Stimulated activated naive CD4-positive, alpha-beta T cell treated with Interleukin-2 at 50 U/mL for 16 hours (primary cell): ENCODE data around the gene EWSR1.
"Not testable (repeated sequence)": the region's sequence is repeated elsewhere in the genome, so short reads cannot be mapped to it uniquely, and the experiment has no call there.

Source experiments
- DNase-seq: peaks from one replicate; lab custom pipeline; 2025; lab: John Stamatoyannopoulos, UW

Gene EWSR1, protein sequence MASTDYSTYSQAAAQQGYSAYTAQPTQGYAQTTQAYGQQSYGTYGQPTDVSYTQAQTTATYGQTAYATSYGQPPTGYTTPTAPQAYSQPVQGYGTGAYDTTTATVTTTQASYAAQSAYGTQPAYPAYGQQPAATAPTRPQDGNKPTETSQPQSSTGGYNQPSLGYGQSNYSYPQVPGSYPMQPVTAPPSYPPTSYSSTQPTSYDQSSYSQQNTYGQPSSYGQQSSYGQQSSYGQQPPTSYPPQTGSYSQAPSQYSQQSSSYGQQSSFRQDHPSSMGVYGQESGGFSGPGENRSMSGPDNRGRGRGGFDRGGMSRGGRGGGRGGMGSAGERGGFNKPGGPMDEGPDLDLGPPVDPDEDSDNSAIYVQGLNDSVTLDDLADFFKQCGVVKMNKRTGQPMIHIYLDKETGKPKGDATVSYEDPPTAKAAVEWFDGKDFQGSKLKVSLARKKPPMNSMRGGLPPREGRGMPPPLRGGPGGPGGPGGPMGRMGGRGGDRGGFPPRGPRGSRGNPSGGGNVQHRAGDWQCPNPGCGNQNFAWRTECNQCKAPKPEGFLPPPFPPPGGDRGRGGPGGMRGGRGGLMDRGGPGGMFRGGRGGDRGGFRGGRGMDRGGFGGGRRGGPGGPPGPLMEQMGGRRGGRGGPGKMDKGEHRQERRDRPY

DNA sequence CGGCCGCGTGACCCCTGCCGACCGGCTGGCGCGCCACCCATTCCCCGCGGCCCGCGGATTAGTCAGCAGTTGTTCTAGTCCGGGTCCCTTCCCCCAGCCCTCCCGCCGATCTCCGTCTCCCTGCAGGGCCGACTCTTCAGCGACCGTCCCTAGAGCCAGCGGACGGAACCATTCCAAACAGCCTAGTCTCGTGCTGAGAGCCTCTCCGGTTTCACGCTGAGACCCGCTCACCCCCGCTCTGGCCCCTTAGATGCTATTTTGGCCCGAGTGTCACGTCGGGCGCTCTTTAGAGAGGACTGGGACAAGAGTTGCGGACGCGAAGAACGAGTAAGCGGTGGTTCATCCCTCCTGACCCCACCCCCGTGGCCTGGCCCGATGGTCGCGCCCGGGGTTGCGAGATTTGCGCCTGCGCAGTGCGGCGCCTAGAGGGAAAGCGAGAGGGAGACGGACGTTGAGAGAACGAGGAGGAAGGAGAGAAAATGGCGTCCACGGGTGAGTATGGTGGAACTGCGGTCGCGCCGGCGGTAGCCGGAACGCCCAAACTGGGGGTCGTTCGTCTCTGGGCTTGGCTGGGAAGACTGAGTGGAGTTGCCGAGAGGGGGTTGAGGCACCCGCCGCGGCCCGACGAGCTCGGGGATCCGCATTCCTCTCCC, at the start of gene EWSR1, which contains the start of gene RHBDD3:
EWSR1 (plus strand) TSS at position 411 of the 653 bp plus-strand sequence; CDS start at position 480, 69 bp downstream.
RHBDD3 (minus strand) TSS at position 124 of the 653 bp plus-strand sequence. CDS start 2,355 bp downstream, outside the sequence.
- DNase-seq, result peak; percentile 94

DNA sequence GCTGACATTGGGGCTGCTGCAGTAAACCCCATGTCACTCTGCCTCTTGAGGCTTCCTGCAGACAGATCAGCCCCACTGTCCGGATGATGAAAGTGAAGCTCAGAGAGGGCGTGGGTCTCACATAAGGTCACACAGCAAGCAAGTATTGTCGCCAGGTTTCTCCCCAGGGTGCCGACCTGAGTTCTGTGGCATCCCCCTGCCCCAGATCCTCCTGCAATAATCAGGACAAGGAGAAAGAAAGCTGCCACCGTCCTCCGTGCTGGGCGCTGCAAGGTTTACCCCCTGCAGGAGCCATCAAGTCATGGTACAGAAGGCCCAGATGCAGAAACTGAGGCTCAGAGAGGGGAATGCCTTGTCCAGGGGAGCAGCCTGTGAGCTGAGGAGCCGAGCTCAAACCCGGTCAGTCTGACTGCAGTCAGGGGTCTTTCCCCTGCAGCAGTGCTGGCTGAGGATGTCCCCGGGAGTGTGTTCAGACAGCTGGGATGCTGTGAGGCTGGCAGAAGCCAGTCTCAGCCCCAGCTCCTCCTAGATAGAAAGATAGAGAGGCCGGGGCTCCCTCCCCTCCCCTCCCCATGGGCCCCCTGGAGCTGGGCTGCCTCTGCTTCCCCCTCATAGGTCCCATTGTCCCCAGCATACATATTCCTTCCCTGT, 49.2 kb upstream of the EWSR1 start:
- no peak for DNase-seq

DNA sequence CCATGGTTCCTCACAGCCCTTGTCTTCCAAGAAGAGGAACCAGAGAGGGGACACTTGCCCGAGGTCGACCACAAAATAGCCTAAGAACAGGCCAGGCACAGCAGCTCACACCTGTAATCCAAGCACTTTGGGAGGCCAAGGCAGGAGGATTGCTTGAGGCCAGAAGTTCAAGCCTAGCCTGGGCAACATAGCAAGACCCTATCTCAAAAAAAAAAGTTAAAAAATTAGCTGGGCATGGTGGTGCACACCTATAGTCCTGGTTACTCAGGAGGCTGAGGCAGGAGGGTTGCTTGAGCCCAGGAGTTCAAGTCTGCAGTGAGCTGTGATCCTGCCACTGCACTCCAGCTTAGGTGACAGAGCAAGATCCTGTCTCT, 48.7 kb upstream of the EWSR1 start:
- not testable (repeated sequence) for DNase-seq

DNA sequence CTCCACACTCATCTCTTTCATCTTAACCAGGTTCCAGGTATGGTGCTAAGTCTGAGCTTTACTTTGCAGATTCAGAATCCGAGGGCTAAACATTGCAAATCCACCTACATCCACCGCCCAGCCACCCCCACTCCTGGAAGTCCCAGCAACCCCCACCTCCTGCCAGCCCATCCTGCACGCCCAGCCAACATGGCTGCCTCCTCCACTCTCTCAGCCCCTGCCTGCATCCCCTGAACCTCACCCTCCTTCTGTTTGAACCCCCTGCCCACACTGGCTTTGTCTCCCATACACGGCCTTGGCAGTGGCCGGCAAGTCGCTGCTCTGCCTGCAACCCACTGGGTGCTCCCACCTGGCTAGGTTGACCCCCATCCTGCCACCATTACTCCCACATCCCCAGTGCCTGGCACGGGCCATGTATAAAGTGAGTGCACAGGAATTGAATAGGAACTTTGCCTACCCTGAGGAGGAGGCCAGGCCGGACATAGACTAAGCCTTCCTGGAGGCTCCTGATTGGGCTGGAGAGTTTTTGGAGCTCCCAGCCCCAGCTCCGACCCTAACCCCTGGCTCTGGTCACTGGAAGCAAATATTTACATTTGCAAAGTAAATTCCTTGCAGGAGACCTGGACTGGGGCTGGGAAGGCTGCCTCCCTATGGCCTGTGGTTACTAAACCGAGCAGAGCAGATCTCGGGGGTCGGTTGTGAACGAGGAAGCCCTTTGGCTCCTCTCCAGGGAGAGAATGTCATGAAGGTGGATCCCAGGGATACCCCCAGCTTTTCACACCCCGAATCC, 48.0 kb upstream of the EWSR1 start:
- DNase-seq, result no peak

DNA sequence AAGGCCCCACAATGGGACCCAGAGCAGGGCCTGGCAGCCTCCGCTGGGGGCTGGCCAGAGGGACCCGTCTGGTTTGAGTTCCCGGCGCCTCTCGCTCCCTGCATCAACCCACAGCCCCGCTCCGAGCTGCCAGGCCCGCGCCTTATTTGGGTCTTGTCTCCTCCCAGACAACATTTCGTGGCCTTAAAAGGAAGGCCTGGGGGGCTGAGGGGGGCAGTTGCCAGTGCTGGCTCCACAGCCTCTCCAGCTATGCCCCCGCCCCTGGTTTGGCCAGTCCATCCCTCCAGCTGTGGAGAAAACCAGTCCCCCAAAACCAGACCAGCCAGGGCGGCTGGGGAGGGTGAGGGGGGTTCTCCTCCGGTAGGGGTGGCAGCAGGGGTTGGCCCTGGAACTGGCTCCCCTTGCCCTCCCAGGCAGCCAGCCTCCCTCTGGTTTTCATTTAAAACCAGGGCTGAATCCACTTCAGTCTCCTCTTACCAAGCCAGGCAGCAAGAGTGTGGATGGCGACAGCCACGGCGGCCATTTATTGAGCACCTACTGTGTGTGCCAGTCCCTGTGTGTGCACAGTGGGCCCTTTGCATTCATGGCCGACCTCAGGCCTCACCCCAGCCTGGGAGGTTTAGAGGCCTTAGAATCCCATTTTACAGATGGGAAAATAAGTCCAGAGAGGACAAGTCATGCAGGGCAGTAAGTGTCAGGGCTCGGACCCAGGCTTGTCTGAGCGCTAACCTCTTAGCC, 43.8 kb upstream of the EWSR1 start:
- no peak for DNase-seq

DNA sequence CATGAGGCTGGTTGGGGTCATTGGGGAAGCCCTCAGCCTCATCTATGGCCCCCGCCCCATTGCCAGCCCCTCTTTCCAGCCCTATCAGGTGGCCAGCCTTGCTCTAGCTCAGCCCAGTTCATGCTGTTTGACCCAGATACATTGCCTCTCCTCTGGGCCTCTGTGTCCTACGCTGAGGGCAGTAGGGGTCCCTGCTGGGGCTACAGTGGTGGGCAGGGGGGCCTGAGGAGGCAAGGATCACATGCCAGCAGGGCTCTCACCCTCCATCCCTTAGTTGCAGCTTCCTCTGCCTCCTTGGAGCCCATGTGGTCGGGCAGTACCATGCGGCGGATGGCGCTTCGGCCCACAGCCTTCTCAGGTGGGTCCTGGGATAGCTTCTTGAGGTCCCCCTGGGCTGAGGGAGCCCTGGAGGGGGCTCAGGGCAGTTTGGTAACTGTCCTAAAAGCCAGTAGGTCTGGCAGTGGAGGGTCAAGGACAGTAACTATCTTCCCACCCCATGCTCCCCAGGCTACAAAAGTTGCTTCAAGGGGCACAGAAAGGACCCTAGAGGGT, 43.1 kb upstream of the EWSR1 start:
- no peak for DNase-seq

DNA sequence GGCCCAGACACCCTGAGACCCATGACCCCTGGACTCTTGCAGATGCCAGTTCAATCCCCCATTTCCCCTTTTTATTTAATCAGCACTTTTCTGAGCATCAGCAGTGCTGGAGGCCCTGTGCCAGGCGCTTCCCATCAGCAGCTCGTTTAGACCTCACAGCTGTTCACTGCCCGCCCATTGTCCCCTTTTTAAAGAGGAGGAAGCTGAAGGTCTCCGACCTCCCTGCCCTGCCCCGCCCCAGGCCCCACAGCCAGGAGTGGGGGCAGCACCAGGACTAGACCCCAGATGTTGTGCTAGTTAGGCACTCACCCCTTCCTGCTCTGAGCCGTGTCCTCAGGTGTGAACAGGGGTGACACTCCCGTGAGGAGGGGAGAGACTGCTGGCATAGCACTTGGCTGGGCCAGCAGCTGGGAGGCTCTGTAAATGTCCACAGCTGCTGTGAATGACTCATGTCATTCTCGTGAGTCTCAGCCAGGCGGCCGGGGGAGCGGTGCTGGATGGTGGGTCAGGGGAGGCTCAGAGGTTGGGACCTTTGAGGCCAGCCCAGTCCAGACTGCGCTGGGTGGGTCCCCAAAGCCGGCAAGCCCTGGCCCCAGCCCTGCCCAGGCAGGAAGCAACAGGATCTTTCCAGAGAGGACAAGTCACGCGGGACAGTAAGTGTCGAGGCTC, 42.5 kb upstream of the EWSR1 start:
- DNase-seq, result no peak

DNA sequence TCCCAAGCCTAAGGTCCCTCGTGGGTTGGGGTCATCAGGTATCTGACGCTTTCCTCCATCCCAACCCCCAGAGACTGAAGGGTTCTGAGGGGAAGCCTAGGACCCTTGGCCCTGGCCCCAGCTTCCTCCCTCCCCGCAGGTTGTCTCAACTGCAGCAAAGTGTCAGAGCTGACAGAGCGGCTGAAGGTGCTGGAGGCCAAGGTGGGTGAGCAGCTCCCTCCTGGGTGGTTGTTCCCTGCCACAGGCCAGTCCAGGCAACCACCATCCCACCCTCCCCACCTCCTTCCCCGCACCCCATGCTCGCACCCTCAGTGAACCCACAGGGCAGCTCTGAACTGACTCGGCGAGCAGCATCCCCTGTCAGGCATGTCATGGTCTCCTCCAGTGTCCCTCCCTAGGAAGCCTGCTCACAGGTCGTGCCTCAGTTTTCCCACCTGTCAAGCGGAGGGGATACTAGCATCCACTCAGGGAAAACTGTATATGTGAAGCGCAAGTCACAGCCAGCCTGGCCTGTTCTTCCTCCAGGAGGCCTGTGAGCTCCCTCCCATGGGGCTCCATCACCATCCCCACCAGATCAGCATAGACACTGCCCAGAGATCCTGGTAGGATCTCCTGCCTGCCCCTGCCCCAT, 41.6 kb upstream of the EWSR1 start:
- no peak for DNase-seq

DNA sequence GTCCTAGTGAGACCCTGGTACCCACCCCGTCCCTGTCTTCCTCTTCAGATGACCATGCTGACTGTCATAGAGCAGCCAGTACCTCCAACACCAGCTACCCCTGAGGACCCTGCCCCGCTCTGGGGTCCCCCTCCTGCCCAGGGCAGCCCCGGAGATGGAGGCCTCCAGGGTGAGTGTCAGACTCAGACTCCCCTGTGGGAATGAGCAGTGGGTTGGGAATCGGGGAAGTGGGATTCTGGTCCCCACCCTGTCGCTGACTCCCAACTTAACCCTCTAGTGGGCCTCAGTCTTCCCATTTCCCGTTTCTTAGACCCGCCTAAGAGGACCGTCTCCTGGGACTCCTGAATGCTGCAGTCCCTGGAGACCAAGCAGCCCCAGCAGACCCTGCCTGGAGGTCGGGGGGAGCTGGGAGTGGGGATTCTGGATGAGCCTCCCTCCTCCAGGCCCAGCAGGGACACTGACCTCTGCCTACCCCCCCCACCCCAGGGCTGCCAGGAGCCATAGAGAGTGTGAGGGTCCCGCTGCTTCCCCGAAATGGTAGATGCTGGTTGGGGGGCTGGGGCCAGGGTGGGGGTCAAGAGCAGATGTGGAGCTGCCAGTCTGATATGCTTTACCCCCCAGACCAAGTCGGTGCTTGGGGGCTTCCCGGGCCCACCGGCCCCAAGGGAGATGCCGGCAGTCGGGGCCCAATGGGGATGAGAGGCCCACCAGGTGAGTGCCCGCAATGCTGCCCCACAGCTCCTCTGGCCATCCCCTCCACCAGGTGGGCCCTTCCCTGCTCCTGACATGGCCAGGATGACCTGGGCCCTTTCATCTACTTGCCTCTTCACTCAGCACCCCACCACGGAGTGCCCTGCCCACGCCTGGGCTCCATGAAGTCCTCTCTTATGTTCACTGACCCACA, 36.8 kb upstream of the EWSR1 start:
- DNase-seq, result no peak

DNA sequence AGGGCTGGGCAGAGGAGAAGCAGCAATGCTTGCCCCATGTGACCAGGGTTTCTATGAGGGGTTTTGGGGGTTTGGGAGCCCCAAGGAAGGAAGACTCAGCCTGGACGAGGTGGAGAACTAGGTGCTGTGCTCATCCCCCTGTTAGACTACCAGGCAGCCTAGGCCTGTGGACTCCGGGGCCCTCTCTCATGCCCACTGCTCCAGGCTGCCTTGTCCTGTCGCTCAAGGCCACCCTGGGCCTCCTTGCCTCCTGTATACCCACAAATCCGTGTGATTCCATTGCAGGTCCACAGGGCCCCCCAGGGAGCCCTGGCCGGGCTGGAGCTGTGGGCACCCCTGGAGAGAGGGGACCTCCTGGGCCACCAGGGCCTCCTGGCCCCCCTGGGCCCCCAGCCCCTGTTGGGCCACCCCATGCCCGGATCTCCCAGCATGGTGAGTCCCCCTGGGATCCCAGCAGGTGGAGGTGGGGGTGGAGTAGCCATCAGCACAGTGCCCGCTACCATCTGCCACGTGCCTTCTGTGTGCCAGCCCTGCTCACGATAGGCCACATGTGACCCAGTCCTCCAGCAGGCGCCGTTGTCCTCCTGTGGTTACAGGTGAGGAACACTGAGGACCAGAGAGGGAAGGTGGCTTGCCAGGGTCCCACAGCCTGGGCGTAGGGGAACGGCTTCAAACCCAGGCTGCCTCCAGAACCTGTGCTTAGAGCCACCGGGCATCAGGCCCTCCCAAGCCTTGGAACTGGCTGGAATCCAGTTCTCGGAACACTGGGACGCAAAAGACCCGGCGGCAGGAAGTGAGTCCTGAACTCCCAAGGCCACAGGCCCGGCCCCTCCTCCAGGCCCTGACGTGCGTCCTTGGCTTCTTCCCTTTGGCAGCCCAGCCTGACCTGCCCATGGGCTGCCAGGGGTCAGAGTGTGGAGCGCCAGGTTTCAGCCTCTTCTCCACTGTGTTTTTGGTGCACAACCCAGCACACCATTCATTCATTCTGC, 35.8 kb upstream of the EWSR1 start:
- DNase-seq, result no peak

DNA sequence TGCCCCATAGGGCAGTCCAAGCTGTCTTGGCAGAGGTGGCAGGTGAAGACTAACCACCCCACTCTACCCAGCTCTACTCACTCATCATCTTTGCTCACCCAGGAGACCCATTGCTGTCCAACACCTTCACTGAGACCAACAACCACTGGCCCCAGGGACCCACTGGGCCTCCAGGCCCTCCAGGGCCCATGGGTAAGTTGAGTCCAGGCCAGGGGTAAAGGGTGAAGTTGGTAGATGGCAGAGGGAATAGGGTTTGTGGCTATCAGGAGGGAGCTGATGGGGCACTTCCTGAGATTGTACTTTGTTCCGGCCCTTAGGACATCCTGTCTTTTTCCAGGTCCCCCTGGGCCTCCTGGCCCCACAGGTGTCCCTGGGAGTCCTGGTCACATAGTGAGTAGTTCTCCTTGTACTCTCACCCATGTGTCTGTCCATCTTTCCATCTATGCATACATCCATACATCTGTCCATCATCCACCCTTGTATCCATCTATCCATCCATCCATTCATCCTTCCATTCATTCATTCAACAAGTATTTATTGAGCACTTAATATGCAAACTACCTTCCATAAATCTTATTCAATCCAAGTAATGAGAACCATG, 34.7 kb upstream of the EWSR1 start:
- DNase-seq, result no peak

DNA sequence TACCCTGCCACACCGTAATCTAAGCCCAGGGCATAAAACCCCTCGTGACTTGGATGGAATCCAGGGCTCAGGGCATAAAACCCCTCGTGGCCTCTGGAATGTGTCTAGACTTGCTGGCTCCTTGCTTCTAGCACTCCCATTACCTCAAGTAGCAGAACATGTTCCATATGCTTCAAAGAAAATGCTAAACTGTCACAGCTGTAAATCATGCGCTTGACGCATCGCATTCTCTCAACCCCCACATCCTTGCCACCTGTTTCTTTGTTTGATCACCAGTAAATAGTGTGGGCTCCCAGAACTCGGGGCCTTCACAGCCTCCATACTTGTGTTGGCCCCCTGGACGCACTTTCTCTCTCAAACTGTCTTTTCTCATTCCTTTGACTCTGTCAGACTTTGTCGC, 27.6 kb upstream of the EWSR1 start:
- DNase-seq, result not testable (repeated sequence)

DNA sequence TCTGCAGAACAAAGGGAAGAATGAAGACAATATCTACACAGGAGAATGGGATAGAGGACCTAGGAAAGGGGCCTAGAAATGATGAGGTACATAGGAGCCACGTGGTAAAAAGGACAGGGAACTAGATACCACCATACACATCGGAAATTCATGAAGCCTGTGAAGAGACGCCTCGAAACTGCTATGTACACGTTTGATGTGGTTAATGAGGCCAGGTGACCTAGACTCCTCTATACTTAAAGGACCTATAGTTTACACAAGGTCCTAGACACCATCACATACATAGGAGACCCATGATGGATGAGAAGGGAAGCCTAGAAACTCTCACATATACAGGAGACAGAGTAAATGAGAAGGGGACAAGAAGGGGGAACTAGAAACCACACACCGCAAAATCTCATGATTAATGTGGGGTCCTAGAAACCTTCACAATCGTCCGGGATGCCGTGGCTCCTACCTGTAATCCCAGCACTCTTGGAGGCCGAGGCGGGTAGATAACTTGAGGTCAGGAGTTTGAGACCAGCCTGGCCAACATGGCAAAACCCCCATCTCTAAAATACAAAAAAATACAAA, 24.1 kb upstream of the EWSR1 start:
- no peak for DNase-seq

DNA sequence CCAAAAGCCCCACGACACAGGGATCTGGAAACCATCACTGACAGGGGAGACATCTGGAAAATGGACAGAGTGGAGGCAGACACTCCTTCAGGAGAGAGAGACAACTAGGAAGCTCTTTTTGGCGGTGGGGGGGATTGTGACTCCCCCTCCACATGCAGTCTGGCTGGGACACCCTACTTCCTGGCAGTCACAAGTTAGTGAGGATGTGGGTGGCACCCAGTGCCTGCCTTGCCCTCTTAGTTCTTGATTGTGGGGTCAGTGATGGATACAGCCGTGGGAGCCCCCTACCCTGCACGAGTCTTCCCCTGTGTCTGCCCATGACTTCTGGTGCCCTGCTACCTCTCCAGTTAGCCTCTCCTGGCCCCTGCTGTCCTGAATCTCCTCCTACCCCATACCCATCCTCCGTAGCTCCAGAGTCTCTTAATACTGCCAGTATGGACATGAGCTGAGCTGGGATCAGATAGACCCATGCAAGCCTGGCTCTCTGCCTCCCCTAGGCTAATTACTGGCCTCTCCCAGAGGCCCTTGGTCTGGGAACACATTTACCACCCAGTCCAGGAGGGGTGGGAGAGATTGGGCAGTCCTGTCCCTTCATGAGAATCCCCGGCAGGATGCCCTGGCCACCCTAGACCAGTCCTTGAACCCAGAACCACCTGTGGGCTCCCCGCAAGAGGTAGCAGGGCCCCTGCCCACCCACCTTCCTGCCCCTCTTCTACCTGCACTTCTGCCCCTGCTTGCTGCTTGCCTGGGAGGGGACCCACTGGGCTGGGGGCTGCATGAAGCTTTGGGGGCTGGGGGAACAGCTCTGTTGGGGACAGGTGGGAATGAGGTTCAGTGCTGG, 23.1 kb upstream of the EWSR1 start:
- DNase-seq, result no peak

DNA sequence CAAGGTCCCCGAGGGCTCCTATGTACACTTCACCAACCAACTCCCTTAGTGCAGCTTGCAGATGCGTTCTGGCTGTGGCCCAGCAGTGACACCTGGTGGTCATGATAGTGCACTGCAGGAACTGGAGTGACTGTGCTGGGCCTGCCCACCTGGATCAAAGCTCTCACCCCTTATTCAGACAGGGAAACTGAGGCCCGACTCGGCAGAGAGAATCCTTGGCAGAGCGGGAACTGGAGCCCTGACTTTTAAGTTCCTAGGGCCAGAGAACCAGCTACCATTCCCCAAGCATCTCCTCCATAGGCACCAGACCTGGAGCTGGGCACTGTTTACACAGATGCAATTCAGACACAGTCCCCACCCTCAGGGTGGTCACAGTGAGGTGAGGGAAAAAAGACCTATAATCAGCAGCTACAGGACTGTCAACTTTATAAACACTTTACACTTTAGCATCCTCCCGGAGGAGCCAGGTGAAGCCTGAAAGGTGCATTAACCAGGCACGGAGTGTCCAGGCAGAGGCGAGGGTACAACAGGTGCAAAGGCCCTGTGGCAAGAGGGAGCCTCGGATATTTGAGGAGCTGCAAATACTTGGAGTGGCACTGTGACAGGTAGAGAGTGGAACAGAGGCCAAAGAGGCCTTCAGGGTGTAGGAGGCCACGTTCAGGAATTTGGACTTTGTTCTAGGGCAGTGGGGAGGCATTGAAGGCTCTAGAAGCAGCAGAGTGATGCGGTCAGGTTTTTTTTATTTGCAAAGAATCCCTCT, 22.3 kb upstream of the EWSR1 start:
- peak; percentile 51 for DNase-seq
